Measurements from ENCODE around the gene R3HDM4.
A peak's percentile ranks its signal among the peaks of the same experiment; 100 is the strongest.
"Not testable (repeated sequence)": the region's sequence is repeated elsewhere in the genome, so short reads cannot be mapped to it uniquely, and the experiment has no call there.

Gene R3HDM4

DNA sequence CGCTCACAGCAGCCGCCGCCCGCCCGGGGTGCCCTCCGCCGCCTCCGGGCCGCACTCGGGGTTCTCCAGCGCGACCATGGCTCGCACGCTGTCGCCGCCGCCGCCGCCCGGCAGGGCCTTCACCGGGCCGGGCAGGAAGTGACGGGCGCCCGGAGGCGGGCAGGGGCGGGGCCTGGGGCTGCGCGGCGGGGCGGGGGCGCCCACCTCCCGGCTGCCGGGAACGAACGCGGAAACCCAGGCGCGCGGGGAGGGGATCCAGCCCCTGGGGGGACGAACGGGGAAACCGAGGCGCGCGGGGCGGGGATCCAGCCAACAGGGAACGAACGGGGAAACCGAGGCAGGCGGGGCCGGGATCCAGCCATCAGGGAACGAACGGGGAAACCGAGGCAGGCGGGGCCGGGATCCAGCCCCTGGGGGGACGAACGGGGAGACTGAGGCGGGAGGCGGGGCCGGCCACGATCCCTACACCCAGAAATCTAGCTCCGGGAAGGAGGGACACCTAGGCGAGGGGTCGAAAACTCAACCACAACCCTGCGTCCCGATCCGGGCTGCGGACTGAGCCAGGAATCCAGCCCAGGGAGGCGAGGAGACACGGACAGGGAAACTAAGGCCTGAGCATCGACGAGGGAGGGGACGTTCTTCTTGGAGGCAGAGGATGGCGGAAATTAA, at the start of gene R3HDM4:
Gene R3HDM4 (minus strand): TSS at position 140 of the 669 bp plus-strand sequence. CDS start 62 bp downstream, at position 78.
- DNase-seq = peak; percentile 91

DNA sequence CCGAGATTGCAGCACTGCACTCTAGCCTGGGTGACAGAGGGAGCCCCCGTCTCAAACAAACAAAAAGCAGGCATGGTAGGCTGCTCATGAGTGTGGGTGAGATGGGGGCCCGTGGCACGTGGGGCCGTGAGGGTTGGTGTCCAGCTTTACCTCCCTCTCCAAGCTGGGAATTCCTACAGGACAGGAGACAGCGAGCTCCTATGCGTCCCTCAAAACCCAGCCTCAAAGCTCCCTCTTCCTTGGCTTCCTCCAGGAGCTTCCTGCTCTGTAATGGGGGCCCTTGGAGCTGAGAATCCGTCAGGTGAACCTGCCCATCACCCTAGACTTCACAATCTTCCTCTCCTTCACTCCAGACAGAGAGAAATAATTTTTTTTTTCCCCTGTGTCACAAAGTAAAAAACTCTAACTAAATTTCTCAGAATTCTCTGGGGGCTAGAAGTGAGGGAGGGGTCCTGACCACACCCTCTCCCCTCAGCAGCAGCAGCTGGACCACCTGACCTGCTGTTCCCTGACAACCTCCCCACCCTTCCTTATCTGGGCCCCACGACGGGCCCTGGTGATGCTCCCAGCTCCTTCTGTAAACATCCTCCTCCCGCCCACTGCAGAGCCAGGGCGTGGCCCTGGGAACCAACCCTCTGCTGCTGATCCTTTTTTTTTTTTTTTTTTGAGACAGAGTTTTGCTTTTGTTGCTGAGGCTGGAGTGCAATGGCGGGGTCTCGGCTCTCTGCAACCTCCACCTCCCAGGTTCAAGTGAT, 49.0 kb upstream of the R3HDM4 start:
- no peak for DNase-seq

DNA sequence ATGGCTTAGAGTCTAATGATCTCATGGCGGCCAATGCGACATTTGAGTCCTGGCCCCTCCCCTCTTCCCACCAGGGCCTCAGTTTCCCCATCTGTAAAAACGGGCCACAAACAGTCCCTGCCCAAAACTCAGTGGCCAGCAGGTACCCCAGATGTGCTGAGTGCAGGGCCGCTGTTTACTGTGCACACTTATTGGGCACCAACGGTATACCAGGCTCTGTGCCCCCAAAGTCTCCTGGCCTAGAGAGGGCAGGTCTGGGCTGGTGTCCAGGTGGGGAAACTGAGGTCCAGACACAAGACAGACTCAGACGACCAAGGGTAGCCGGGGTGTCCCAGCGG, 47.6 kb upstream of the R3HDM4 start:
- DNase-seq = no peak

DNA sequence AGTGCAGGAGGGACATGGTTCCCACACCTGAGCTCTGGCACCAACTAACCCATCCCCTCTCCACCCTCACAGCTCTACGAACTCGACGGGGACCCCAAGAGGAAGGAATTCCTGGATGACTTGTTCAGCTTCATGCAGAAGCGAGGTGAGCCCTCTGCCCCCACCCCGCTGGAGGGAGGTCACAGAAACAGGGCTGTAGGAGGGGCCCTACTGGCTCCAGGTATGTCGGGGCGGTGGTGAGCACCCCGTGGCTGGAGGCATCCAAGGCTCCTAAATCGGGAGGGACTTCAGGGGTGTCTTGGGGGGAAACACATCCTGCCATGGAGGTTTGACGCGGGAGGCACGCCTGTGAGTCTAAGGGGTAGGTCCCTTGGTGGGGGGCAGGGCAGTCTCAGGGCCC, 47.0 kb upstream of the R3HDM4 start:
- DNase-seq = no peak

DNA sequence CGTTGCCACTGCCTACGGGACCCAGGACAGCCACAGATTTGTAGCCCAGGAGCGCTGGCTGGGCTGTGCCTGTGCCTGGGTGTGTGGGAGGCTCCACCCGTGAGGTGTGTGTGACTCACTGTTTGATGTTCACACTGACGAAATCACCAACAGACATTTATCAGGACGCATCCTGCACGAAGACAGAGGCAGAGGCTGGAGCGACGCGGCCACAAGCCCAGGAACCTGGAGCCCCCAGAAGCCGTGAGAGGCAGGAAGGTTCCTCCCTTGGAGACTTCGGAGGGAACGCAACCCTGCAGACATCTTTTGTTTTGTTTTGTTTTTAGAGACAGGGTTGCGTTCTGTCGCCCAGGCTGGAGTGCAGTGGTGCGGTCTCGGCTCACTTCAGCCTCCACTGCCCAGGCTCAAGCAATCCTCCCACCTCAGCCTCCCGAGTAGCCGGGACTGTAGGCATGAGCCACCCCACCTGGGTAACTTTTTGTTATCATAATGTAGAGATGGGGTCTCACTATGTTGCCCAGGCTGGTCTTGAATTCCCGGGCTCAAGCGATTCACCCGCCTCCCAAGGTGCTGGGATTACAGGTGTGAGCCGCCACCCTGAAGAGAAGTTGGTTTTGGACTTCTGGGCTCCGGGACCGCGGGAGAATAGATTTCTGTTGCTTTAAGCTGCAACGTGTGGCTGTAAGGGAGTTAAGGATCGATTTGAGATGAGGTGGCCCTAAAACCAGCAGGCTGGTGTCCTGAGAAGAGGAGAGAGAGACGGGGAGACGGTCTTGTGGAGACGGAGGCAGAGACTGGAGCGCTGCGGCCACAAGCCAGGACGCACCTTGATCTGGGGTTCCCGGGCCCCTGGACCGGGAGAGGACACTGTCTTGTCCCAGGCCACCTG, 46.2 kb upstream of the R3HDM4 start:
- DNase-seq = no peak

DNA sequence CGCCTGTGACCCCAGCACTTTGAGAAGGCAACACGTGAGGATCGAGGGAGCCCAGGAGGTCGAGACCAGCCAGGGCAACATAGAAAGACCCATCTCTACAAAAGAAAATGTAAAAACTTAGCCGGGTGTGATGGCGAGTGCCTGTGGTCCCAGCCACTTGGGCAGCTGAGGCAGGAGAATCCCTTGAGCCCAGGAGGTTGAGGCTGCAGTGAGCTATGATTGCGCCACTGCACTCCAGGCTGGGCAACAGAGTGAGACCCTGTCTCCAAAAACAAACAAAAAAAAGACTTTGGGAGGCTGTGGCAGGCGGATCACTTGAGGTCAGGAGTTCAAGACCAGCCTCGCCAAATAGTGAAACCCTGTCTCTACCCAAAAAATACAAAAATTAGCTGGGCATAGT, 44.6 kb upstream of the R3HDM4 start:
- not testable (repeated sequence) for DNase-seq

DNA sequence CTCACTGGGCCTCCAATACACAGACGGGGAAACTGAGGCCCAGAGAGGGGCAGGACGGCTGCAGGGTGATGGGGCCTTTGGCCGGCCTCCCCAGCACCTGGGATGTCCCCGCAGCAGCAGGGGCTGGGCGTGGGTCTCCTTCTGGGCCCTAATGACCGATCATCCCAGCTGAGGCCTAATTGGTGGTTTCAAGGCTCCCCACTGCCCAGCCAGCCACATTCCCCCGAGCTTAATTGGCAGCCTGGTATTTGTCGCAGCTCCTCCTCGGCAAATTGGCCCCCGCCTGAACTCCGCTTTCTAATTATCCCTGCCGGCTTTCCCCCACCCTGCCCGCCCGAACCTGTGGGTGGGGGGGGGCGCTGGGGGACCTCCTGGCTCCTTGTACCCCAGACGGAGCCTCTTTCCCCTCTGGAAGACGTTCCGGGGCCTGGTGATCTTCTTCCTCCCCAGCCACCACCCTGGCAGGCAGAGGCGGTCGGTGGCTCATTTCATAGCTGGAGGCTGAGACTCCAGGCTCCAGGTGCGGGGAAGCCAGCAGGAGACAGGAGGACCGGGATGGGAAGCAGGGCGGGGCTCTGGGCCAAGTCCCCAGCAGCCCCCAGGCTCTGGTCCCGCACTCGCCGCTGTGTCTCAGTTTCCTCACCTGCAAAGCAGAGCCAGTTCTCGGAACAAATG, 43.9 kb upstream of the R3HDM4 start:
- no peak for DNase-seq

DNA sequence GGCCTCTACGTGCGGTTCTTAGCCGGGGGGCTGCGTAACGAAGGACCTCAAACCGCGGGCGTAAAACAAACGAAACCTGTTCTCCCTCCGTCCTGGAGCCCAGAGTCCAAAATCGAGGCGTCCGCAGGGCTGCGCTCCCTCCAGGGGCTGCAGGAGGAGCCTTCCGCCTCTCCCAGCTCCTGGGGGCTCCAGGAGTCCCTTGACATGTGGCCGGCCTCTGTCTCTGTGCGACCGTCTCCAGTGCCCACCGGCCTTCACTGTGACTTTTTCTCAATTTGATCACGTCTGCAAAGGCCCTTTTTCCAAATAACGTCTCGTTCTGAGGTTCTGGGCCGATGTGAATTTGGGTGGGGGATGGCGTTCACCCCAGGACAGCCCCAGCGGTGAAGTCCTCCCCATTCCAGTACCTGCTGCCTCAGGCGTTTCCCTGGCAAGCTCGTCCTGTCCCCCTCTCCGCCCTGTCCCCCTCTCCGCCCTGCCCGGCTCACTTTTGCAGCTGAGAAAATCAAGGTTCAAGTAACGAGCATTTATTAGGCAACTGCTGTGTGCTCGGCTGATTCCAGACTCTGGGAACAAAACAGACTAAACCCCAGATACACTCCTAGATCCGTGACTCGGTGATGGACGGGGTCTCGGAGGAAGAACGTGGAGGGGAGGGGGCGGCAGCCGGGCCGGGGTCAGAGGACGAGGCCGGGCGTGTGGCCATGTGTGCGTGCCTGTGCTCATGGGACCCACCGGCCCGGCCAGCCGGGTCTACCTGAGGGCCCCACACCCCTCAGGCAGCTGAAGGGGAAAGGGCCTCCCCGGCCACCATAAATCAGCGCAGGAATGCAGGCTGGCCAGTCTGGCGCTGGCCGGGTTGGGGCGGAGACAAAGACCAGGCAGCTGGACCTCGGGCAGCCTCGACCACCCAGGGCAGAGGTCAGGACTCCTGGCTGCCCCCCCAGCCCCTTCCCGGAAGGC, 43.1 kb upstream of the R3HDM4 start:
- DNase-seq = no peak

DNA sequence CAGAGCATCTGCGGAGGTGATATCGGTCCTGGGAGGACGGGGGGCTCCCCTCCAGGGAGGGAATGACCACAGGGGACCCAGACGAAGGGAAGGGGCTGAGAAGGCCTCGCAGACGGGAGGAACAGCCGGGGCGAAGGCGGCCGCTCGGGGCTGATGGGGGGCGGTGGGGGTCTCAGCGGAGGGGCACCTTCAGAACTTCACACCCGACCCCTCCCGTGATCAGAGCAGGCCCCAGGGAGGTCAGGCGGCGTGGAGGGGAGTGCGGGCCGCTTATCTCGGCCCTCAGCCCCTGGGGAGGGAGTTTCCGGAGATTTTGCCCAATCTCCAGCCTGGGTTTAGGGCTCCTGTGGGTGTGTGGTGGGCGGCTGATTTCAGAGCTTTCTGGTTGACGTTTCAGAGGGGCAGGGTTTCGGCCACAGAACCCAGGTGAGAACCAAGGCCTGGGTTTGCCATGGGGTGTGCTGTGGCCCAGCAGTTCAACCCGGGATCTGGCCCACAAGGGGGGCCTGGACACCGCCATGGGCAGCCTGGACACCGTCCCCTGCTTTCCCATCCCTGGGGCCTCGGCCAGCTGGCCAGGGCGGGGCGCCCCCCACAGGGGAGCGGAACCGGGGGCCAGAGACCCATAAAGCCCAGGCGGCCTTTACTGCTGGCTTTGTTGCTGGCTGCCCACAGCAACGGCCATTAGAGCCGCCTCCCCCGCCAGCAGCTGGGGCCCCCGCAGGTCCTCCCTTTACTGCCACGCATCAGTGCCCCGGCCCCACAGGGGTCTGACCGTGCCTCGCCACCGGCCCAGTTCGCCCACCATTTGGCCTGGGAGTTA, 41.9 kb upstream of the R3HDM4 start:
- no peak for DNase-seq

DNA sequence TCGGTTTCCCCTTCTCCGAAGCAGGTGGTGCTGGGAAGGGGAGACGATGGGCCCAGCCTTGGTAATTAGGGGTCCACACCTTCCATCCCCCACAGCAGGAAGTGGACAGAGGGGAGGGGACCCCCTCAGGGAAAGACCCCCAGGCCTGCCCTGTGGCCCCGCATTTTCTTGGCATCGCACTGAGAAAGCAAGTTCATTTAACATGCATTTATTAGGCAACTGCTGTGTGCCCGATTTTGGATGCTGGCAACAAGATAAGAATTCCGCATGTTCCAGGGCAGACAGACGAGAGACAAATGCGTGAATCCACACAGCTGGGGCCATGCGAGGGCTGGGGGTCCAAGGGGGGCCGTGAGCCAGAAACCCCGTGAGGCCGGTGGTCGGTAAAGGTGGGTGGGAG, 41.3 kb upstream of the R3HDM4 start:
- no peak for DNase-seq

DNA sequence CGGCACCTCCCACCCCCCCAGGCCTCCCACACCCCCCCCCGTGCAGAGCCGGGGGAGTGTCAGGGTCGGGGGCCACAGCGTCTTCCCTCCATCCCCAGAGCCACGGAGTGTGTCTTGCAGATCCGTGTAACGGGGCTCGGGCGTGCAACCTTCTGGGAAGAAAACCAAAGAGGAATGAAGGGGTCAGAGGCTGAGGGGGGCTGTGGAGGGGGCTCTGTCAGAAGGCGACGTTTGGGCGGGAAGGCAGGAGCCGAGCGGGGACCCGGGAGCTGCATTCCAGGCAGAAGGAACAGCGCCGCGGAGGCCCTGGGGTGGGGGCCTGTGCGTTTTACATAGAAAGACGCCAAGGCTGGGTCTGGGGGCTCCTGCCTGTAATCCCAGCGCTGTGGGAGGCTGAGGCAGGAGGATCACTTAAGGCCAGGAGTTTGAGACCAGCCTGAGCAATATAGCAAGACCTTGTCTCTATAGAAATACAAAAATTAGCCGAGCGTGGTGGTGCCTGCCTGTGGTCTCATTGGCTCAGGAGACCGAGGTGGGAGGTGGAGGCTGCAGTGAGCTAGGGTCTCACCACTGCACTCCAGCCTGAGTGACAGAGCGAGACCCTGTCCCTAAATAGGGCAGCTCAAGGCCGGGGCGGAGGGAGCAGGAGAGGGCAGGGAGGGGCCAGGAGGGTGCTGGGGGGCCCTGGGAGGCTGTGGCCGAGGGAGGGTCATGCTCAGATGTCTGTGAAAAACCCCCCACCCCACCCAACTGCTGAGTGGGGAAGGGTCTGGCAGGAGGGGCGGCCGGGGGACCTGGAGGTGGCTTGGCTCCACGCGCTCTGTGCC, 40.6 kb upstream of the R3HDM4 start:
- no peak for DNase-seq

DNA sequence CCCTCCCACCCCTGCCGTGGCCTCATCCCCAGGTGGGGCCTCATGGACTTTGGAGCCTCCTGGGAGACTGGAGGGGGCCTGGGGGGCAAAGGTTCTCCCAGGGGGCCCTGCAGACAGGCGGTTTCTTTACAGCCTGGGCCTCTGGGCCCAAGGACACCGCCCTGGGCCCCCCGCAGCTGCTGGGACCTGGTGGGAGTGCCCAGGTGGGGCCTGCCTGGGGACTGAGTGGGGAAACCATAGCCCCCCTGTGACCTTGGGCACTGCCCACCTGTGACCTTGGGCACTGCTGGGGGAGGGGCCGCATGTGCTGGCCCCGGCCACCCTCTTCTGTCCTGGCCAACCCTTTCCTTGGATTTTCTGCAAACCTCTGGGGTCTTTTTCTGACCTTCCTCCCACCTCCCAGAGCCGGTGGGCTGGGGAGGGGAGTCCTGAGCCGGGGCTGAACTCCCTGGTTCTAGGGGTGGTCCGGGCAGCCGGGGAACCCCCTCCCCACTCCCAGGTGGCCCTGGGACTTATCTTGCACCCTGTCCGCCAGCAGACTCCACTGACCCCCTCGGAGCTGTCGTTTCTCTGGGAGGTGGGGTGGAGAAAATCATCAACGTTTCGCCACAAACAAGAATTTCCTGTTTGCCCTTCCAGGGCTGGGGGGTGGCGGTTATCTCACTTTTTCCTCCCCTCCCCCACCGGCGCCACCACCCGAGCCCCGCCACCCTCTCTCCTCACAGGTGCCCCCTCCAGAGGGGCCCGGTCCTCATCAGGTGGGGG, 39.8 kb upstream of the R3HDM4 start:
- DNase-seq = peak; percentile 22

DNA sequence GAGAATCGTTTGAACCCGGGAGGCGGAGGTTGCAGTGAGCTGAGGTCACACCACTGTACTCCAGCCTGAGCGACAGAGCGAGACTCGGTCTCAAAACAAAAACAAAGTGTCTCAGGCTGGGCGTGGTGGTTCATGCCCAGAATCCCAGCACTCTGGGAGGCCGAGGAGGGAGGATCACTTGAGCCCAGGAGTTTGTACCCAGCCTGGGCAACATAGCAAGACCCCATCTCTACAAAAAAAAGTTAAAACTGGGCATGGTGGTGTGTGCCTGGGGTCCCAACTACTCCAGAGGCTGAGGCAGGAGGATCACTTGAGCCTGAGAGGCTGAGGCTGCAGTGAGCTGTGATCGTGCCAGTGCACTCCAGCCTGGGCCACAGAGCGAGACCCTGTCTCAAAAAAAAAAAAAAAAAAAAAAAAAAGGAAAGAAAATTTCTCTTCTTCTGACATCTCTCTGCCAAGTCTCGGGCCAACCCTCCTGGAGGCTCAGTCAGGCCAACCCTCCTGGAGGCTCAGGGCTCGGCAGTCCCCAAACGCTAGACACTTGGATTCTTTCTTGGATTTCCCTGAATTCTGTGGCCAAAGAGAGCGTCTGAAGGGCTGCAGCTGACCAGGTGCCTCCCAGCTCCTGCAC, 39.1 kb upstream of the R3HDM4 start:
- DNase-seq = no peak

DNA sequence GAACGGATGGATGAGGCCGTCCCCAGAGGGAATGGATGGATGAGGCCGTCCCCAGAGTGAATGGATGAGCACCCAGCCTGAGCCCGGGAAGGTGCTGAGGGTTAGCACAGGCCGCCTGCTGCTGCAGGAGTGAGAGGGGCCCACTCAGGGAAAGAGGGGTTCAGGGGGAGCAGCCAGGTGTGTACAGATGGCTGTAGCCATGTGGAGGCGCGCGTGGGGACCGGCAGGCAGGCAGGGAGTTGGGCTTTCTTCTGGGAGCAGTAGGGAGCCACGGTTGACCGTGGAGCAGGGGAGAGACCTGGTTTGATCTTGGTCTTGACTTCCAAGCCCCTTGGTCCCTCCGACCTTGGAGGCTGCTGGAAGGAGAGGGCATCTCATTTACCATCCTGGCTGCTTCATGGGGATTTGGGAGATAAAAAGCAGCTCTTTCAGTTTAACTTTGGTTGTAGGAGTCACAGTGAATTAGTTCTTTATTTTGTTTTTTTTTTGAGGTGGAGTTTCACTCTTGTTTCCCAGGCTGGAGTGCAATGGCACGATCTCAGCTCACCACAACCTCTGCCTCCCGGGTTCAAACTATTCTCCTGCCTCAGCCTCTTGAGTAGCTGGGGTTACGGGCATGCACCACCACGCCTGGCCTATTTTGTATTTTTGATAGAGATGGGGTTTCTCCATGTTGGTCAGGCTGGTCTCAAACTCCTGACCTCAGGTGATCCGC, 37.5 kb upstream of the R3HDM4 start:
- DNase-seq = no peak

DNA sequence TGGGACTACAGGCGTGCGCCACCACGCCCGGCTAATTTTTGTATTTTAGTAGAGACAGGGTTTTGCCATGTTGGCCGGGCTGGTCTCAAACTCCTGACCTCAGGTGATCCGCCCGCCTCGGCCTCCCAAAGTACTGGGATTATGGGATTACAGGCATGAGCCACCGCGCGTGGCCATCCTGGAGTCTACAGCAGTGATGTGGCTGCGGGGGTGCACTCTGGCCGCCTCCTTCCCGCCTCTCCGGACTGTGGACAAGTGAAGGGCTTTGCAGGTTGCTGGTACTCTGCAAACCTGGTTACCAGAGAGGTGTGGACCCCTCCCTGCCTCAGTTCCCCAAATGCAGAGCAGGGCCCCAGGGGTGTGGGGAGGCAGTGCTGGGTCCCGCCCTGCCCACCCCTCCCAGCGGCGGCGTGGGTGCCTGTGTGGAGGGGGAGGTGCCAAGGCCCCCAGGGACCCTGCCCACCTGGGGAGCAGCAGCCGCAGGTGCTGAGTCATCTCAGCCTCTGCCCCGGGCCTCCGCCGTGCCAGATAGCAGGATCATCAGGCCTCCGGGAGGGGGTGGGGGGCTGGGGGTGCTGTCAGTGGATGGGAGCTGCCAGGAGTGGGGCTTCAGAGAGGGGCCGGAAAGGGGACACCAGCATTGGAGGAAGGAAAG, 36.0 kb upstream of the R3HDM4 start:
- no peak for DNase-seq

DNA sequence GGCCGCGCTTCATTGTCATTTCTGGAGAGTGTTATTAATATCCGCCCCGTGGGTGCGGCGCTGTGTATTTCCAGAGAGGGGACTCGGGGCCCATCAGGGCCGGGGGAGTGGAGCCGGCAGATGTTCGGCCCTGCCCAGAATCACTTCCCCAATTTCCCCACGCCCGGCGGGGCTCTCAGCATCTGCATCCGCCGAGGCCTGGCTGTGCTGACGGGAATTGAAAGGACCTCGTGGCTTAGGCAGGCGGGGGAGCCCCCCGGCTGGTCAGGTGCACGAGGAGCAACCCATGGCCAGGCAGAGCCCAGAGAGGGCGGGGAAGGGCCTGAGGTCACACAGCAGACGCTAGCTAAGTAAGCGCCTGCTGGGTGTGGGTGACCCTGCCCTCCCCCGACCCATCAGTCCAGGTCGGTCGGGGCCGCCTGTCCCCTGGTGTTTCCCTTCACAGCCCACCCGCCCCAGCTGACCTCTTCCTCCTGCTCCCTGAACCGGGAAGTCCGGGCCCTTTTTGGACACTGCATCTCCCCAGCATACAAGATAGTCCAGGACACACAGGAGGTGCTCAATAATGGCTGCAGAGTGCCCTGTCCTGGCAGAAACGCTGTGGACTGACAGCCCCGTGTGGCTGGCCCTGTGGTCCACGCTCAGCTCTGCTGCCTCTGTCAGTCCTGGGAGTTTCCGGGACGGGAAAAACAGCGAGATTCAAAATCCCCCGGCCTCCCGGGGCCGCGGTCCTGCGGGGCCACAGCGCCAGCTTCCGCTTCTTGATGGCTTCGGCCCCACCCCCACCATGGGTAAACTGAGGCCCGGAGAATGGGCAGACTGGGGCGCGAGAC, 34.9 kb upstream of the R3HDM4 start:
- DNase-seq = peak; percentile 38

All from CD4-positive, alpha-beta T cell treated with Interleukin-21 for 1 hour (primary cell).